ENCODE results near the gene COLEC12.

GRCh38 chr18:274313-274712, 226.2 kb downstream of the COLEC12 start:
- TF ChIP-seq REST (IDR thresholded peaks at IDR 0.05; ENCODE audit: low read depth, low read length), result no peak
- no peak for TF ChIP-seq ATF3 (IDR thresholded peaks at IDR 0.05; ENCODE audit: borderline replicate concordance, extremely low read depth, low read depth, low read length)
- no peak for TF ChIP-seq MAX (IDR thresholded peaks at IDR 0.05; ENCODE audit: low read depth, low read length)
- no peak for TF ChIP-seq SMC3 (IDR thresholded peaks at IDR 0.05; ENCODE audit: borderline replicate concordance, low read length)
- TF ChIP-seq SKIL (IDR thresholded peaks at IDR 0.05; ENCODE audit: low read depth, poor library complexity, severe bottlenecking), result no peak
- TF ChIP-seq CTCF (IDR thresholded peaks at IDR 0.05 in 2 of 3, conservative IDR thresholded peaks at IDR 0.05 in 1 of 3; ENCODE audit: control insufficient read depth in 2 of 3, extremely low read depth in 1 of 3, insufficient read depth in 1 of 3, low read depth in 3 of 3, low read length in 3 of 3), result no peak
- no peak for TF ChIP-seq EZH2 (IDR thresholded peaks at IDR 0.05; ENCODE audit: borderline replicate concordance, control insufficient read depth, low read depth, low read length)
- TF ChIP-seq CBX5 (IDR thresholded peaks at IDR 0.05; ENCODE audit: low read depth), result no peak
- no peak for TF ChIP-seq SUZ12 (IDR thresholded peaks at IDR 0.05; ENCODE audit: unreplicated experiment)

Measured in GM12878 (cell line).